HFFc6 (cell line): ENCODE results near the gene MYH6. TPM values are rescaled to one million over a fixed set of nuclear protein-coding genes. Genes with fewer than 3 reads are reported as not detected.

ENCODE experiments used
- DNase-seq: peaks from one replicate; pipeline ENCODE4 v3.0.0-alpha.2; 2018
- H3K27ac Mint-ChIP-seq: 2 replicates; pipeline ENCODE4 v1.8.0; 2020; ENCODE audit warnings: mild to moderate bottlenecking, mixed read lengths
- H3K27me3 Mint-ChIP-seq: 2 replicates; pipeline ENCODE4 v1.8.0; 2021; ENCODE audit warnings: mild to moderate bottlenecking, moderate library complexity, mixed read lengths; ENCODE audit not compliant: insufficient read depth
- H3K36me3 Mint-ChIP-seq: 2 replicates; pipeline ENCODE4 v1.8.0; 2021; ENCODE audit warnings: low read depth, mixed read lengths
- H3K4me1 Mint-ChIP-seq: 2 replicates; pipeline ENCODE4 v1.8.0; 2020; ENCODE audit warnings: low read depth, mixed read lengths
- H3K4me3 Mint-ChIP-seq: 2 replicates; pipeline ENCODE4 v1.8.0; 2020; ENCODE audit warnings: mild to moderate bottlenecking, moderate library complexity, mixed read lengths
- H3K9me3 Mint-ChIP-seq: 2 replicates; pipeline ENCODE4 v1.8.0; 2020; ENCODE audit warnings: mild to moderate bottlenecking, mixed read lengths
- microRNA-seq: library from miRNA; unstranded; fragments of <30 nt; microRNA quantifications from one replicate; pipeline ENCODE4, GENCODE V29; 2019
- total RNA-seq, 6 experiments: library from RNA; stranded (reverse); fragmentation: NEBNext Ultra II Directional; extraction: Animal tissue kit (Norgen Biotek cat#: 25700); gene quantifications; 2 replicates in 1 of 6; 3 replicates in 5 of 6; pipeline ENCODE4 v1.2.3, GENCODE V29; 2021
- TF ChIP-seq, protein P1 (sequence below): fragments of 200-600 bp; sonication (generic); IDR thresholded peaks from 2 replicates; pipeline ENCODE4 v1.5.0; 2021; ENCODE audit warnings: antibody characterized with exemption, mild to moderate bottlenecking

MYH6 gene
- total RNA-seq, 6 experiments from 2014 or later: not detected

GRCh38 chr14:23335623-23336022 lies 72.5 kb downstream of the MYH6 start:
- H3K27me3 Mint-ChIP-seq: peaks cover 9% of the 10 kb centered on the region
- H3K9me3 Mint-ChIP-seq: peaks cover 15% of the 10 kb centered on the region
- TF ChIP-seq, protein P1, sequence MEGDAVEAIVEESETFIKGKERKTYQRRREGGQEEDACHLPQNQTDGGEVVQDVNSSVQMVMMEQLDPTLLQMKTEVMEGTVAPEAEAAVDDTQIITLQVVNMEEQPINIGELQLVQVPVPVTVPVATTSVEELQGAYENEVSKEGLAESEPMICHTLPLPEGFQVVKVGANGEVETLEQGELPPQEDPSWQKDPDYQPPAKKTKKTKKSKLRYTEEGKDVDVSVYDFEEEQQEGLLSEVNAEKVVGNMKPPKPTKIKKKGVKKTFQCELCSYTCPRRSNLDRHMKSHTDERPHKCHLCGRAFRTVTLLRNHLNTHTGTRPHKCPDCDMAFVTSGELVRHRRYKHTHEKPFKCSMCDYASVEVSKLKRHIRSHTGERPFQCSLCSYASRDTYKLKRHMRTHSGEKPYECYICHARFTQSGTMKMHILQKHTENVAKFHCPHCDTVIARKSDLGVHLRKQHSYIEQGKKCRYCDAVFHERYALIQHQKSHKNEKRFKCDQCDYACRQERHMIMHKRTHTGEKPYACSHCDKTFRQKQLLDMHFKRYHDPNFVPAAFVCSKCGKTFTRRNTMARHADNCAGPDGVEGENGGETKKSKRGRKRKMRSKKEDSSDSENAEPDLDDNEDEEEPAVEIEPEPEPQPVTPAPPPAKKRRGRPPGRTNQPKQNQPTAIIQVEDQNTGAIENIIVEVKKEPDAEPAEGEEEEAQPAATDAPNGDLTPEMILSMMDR: no peak
- no peak overlapping the region for H3K4me3 Mint-ChIP-seq
- no peaks in the 10 kb centered on the region for H3K4me1 Mint-ChIP-seq
- DNase-seq: no peak
- no peak overlapping the region for H3K27ac Mint-ChIP-seq
- H3K36me3 Mint-ChIP-seq: peaks cover 5% of the 10 kb centered on the region; the same call in 1 of the 2 replicates

Small RNA genes lying within 50 kb of the gene (microRNA-seq; reads per million reads assigned to microRNA genes)
- gene MIR208A: not detected
- gene MIR208B: not detected

Other genes with a start within 250 kb of the MYH6 start
- gene SLC7A8, start 224.6 kb downstream of the MYH6 start, total RNA-seq: 10 to 100 TPM; 13.0 to 24.2 (median 23.3) TPM
- not detected for gene RNF212B, start 170.3 kb downstream of the MYH6 start, total RNA-seq
- gene HOMEZ, start 122.1 kb downstream of the MYH6 start, total RNA-seq: 1 to 10 TPM; 7.3 to 9.2 (median 7.5) TPM
- 1 to 10 TPM; 2.3 to 3.8 (median 2.6) TPM for gene PPP1R3E, start 105.4 kb downstream of the MYH6 start, total RNA-seq
- 10 to 100 TPM; 28.7 to 32.4 (median 31.1) TPM for gene BCL2L2, start 101.4 kb downstream of the MYH6 start, total RNA-seq
- gene PABPN1, start 86.8 kb downstream of the MYH6 start, total RNA-seq: 100 to 1,000 TPM; 128 to 147 (median 137) TPM
- gene SLC22A17, start 55.4 kb downstream of the MYH6 start, total RNA-seq: 10 to 100 TPM; 11.7 to 15.6 (median 13.1) TPM
- 10 to 100 TPM in 5 of 6 experiments, 1 to 10 TPM in 1; 8.8 to 13.5 (median 12.3) TPM for gene EFS, start 43.1 kb downstream of the MYH6 start, total RNA-seq
- not detected for gene IL25, start 35.5 kb downstream of the MYH6 start, total RNA-seq
- gene CMTM5, start 31.2 kb downstream of the MYH6 start, total RNA-seq: not detected
- not detected for gene MYH7, start 27.4 kb upstream of the MYH6 start, total RNA-seq
- gene NGDN, start 61.4 kb upstream of the MYH6 start, total RNA-seq: 10 to 100 TPM; 22.6 to 29.9 (median 24.1) TPM
- gene ZFHX2, start 143.5 kb upstream of the MYH6 start, total RNA-seq: 1 to 10 TPM in 4 of 6 experiments, under 1 TPM in 2; 0.63 to 4.2 (median 1.7) TPM
- gene THTPA, start 148.0 kb upstream of the MYH6 start, total RNA-seq: 10 to 100 TPM; 10.4 to 14.1 (median 11.0) TPM
- 1 to 10 TPM; 1.6 to 8.3 (median 2.2) TPM for gene AP1G2, start 159.5 kb upstream of the MYH6 start, total RNA-seq
- not detected for gene JPH4, start 170.5 kb upstream of the MYH6 start, total RNA-seq
- gene DHRS2, start 228.1 kb upstream of the MYH6 start, total RNA-seq: under 1 TPM; 0.31 to 0.91 (median 0.51) TPM